GM18870 (cell line): ENCODE results near the gene USP53.
A peak's percentile ranks its signal among the peaks of the same experiment; 100 is the strongest.
"Not testable (repeated sequence)": the region's sequence is repeated elsewhere in the genome, so short reads cannot be mapped to it uniquely, and the experiment has no call there.

Experiments used
- ATAC-seq: cut with Tn5 transposase; IDR thresholded peaks from one replicate; pipeline ENCODE4 v1.9.1; 2021; ENCODE audit warnings: moderate library complexity; ENCODE audit not compliant: unreplicated experiment

Gene USP53

DNA sequence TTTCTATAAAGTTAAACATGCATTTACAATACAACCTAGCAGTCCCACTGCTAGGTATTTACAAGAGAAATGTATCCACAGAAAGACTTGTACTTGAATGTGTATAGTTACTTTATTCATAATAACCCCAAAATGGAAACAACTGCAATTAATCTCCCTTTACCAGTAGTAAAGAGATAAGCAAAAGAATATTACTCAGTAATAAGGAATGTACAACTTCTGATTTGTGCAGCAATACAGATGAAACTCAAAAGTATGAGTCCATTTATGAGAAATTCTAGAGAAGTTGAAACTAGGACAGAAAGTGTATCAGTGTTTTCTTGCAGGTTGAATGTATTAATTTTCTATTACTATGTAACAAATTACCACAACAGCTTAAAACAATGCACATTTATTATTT is 15.2 kb downstream of the USP53 start:
- no peak for ATAC-seq

DNA sequence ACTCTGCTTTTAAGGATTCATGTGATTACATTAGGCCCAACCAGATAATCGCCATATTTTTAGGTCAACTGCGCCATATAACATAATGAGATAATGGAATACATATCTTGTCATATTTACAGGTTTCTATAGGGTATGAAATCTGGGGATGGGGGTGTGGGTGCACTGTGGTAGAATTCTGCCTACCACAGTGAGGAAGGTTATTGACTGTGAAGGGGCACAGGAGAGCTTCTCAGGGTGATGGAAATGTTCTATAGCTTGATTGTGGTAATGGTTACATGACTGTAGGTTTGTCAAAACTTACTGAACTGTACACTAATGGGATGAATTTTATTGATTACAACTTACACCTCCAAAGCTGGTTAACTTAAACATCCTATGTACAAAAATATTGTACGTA is 15.9 kb downstream of the USP53 start:
- ATAC-seq = no peak

DNA sequence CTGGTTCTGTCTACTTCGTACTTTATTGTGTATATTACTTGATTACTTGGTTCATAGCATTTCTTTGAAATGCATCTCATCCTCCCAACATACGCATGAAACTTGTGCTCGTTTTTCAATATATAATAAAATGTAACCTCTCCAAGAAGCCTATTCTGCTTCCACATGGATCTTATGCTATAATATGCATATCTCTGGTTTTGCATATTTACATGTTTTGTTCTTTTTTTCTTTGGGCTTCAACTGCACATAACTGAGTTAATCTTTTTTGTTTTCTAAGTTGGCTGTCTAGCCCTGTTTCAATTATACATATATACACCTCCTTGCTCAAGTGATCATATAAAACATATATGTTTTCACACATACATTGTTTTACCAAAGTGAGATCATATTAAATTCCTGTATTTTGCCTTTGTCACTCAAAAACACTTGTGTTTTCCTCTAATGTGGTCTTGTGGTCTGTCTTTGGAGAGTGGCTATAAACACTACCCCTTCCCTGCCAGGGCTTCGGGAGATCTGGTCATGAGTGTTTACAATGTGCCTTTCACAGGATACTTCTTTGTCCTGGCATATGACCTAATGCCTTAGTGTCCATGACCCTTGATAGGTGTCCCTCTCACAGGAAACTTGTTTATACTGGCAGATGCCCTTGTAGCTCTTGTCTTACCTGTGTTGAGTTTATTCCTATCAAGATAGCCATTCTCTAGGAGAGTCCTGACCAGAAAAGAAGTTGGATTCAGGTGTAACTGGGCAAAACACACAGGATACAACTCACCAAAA is 17.6 kb downstream of the USP53 start:
- ATAC-seq = no peak

DNA sequence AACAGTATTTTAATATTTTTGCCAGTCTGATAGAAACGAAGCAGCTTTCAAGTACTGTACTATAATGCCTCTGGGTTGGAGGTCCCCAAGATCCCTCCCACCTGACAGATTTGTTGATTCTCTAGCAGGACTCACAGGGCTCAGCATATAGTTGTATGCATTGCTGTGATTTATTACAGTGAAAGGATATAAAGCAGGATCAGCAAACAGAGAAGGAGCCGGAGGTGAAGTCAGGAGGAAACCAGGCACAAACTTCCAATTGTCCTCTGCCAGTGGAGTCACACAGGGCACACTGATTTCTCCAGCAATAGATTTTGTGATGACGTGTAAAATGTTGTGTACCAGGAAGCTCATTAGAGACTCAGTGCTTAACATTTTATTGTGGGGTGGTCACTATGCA is 19.0 kb downstream of the USP53 start:
- no peak for ATAC-seq

DNA sequence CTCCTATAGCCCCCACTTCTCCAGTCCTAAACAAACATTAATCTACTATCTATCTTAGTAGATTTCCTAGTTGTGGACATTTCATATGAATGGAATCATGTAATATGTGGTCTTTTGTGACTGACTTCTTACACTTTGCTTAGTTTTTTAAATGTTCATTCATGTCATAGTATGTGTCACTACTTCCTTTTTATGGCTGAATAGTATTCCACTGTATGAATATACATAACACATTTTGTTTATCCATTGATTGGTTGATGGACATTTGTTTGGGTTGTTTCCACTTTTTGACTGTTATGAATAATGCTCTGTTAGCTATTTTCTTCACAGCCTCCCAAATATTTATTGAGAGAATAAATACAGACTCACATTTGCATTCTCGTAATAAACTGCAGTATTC is 19.8 kb downstream of the USP53 start:
- ATAC-seq = no peak

DNA sequence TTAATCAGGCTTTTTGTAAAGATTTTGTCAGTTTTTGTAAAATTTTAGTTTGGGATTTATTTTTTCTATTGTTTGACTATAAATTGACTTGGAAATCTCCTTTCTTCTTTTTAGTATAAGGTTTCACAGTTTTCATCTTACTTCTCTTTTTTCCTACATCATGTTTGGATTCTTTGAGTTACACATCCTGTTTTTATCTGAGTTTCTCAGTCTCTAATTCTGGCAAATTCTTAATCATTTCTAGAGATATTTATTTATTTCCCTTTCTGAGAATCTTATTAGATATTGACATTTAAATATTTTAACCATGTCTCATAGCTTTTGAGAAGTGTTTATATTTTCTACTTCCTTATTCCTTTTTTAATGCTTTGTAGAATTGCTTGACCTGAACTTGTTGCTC is 20.7 kb downstream of the USP53 start:
- no peak for ATAC-seq

DNA sequence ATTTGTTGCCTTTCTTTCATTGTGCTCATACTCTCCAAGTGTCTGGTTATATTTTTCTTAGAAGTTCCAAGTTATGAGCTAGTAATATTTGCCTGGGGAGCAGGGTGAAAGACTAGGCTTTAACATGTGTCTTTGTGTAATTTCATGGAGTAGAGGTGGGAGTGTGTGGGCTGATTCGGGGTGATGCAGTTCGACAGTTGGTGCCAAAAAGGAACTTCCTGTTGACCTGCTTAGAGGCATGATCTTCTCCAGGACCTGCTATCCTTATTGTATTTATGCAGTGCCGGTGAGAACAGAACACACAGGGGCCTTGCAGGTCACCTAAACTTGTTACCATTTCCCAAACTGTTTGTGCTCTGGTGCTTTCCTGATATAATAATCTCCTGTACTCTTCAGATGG is 21.2 kb downstream of the USP53 start:
- no peak for ATAC-seq

DNA sequence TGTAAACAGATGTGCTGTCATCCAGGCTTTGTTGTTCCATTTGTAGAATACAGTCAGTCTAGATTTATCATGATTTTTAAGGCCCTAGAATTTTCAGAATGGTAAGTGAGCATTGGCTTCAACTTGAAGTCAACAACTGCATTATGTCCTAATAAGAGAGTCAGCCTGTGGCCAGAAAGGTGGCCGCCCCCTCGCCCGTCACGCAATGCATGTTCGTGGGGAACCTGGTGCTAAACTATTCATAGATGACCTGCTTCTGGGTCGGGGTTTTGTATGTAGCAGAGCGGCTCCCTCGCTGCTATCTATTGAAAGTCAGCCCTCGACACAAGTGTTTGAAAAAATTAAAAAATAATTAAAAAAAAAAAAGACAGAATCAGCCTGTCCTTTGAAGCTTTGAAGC is 24.7 kb downstream of the USP53 start:
- no peak for ATAC-seq

DNA sequence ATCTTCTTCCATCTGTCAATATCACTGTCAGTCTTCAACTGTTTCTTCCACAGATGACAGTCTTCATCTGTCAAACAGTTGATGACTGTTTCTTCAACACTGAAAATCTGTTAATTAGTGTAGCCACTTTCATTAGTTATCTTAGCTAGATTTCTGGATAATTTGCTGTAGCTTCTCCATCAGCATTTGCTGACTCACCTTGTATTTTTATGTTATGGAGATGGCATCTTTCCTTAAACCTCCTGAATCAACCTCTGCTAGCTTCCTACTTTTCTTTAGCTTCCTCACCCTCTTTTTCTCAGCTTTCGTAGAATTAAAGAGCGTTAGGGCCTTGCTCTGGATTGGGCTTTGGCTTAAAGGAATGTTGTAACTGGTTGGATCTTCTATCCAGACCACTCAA is 25.1 kb downstream of the USP53 start:
- no peak for ATAC-seq

DNA sequence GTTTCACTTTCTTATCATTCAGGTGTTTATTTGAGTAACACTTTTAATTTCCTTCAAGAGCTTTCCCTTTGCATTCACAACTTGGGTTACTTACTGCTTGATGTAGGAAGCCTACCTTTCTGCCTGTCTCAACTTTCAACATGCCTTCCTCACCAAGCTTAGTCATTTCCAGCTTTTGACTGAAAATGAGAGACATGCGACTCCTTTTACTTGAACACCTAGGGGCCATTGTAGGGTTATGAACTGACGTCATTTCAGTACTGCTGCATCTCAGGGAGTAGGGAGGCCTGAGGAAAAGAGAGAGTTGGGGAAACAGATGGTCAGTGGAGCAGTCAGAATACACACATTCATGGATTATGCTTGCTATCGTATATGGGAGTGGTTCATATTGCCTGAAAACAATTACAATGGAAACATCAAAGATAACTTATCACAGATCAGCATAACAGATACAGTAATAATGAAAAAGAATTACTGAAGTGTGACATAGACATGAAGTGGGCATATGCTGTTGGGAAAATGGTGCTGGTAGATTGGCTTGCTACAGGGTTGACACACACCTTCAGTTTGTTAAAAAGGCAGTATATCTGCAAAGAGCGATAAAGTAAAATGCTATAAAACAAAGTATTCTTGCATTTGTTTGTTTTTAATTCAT is 25.7 kb downstream of the USP53 start:
- ATAC-seq = peak; percentile 99

DNA sequence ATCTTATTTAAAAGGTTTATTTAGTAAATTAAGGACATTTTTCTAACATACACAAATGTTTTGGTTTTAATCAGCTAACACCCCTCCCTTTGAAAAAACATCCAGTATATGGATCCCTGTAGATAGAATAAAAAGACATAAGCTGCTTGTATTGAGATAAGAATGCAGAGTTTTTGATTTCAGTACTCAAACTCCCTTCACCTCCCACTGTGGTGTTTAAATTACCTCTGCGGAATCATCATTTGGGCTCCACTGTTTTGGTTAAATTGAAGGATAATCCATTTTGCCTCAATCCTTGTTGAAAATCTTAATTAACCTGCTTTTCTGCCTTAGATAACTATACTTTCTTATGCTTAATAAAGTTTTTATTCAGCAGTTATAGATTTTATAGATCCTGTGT is 27.6 kb downstream of the USP53 start:
- no peak for ATAC-seq

DNA sequence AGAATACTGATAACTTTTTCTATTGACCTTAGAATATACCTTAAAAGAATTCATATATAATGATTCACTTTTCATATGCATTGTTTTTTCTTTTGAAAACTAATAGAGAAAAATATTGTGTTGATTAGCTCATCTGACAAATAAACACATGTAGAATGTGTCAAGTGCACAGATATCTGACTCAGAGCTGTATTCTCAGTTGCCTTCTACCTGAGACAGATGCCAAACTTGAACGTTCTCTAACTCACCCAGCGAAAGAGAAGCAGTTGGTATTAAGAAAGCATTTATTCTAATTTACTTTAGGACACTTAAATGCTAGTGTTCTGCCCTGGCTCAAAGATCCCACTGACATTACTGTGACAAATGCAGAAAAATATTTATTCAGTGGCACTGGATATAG is 28.1 kb downstream of the USP53 start:
- no peak for ATAC-seq

DNA sequence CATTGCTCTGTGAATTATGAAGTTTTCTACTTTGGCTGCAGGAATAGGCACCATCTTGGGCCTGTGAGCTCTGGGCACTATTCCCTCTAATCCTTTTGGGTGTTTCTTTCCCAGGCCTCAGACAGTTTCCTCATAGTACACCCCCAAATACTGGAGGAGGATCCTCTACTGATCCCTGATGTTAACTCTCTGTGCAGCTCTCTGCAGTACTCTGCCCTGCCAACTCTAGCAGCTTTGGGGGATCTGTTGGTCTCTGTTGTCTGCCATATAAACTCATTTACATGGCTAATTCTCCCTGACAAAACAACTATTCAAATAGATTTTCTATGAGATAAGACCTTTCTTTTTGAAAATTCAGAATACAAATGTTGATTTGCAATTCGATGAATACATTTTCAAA is 29.9 kb downstream of the USP53 start:
- no peak for ATAC-seq

DNA sequence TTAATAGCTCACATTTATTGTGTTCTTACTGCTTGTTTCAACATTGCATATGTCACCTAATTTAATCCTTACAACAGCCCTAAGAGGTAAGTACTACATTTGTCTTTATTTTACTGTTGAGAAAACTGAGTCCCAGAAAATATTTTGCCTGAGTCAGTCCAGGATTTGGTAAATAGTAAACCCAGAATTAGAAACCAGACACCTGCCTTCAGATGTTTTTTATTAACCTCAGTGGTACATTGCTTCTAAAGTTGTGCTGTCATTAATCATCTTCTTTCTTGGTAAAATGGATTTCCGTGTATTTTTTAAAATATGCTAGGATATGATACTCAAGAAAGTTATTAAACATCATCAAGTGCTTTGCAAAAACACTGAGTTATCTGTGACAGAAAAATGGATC is 31.4 kb downstream of the USP53 start:
- ATAC-seq = no peak

DNA sequence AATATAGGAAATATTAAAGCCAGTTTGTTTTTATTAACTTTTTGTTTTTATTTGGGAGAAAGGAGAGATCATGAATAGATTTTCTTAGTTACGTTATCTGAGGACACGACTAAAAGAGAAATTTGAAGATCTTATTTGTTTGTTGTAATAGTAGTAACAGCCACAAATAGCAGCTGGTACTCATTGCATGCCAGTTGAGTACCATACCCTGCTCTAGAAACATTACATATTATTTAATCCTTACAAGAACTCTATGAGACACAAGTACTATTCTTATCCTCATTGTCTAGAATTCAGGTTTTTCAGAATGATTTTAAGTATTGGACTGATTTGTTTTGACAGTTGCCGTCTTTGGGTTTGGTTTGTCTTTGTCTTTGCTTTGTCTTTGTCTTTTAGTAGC is 31.8 kb downstream of the USP53 start:
- ATAC-seq = no peak

DNA sequence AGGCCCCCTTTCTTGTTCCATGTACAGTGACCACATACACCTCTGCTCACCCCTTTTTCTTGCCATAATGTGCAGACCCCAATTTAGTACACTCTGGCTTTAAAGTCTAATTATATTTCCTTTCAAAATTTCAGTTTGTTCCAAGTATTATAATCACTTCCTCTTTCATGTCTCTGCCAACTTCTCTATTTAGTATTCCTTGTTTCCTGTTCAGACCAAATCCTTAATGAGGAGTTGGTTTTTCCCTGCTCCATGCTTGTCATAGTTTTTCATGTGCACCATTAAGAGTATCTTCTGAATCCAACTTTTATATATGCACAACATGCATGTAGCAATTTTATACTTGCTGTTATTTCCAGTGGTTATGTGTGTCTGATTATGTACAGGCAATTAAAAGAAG is 32.3 kb downstream of the USP53 start:
- no peak for ATAC-seq

DNA sequence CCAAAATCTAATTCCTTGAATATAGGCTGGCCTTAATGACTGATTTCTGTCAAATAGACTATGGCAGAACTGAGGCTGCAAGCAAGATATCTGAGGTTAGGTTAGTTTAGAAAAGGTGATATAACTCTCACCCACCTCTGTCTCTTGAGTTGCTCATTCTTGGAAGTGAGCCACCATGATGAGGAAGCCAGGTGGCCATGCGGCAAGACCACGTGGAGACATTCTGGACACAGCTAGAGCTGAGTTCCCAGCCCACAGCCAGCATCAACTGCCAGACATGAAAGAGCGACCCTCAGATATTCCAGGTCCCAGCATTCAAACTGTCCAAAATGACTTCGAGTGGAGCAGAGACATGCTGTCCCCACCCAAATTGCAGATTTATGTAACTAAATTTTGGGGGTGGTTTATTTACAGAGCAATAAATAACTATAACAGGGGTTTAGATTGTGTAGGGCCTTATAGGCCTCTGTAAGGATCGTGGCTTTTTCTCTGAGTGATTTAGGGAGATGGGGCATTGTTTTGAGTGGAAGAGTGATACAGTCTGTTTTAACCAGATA is 33.7 kb downstream of the USP53 start:
- ATAC-seq = no peak

DNA sequence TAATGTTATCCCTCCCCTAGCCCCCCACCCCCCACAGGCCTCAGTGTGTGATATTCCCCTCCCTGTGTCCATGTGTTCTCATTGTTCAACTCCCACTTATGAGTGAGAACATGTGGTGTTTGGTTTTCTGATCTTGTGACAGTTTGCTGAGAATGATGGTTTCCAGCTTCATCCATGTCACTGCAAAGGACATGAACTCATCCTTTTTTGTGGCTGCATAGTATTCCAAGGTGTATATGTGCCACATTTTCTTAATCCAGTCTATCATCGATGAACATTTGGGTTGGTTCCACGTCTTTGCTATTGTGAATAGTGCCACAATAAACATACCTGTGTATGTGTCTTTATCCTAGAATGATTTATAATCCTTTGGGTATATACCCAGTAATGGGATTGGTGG is 38.5 kb downstream of the USP53 start:
- not testable (repeated sequence) for ATAC-seq

DNA sequence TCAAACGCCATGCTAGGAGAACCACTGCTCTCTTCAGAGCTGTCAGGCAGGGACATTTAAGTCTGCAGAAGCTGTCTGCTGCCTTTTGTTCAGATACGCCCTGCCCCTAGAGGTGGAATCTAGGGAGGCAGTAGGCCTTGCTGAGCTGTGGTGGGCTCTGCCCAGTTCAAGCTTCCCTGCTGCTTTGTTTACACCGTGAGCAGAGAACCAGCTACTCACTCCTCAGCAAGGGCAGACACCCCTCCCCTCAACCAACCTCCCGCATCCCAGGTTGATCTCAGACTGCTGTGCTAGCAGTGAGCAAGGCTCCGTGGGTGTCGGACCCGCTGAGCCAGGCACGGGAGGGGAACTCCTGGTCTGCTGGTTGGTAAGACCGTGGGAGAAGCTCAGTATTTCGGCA is 42.7 kb downstream of the USP53 start:
- ATAC-seq = not testable (repeated sequence)

DNA sequence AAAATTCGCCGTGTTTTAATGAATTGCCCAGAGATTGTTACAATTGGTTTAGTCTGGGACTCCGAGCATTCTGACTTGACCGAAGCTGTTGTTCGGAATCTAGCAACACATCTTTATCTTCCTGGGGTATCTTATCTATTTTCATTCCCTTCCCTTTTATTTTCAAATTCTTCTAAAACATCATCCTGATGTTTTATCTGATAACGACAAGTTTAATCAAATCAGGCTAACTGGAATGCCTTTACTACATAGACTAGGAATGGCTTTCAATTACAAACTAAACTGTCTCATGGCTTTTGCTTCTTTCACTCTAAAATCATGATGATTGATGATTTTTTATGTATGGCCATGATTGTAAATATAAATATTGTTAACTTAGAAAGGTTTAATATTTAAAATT is 48.0 kb downstream of the USP53 start:
- no peak for ATAC-seq

DNA sequence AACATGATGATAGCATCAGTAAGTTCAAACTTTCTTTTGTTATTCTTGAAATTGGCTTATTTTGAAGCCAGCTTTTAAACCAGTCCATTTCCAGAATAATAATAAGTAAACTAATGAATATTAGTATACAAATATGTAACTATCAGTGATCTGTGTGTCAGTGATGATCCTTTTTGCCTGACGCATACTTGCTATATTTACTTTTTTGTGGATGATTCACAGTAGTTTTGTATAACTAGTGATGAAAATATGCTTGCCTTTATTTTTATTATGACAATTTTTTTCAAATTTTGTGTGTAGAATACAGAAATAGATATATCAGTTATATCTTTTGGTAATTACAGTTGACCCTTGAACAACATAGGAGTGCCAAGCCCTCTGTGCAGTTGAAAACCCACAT is 49.5 kb downstream of the USP53 start:
- ATAC-seq = no peak

DNA sequence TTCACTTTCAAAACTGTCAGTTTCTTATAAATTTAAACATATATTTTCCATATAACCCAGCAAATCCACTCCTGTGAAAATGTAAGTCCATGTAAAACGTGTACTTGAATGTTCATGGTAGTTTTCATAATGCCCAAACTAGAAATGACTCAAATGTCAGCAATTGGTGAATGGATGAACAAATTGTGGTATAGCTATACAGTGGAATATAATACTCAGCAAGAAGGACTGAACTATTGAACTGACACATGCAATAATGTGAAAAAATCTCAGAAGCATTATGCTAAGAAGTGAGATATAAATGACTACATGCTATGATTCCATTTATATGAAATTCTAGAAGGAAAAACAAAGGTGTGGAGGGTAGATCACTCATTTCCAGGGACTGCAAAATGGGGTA is 52.2 kb downstream of the USP53 start:
- no peak for ATAC-seq

DNA sequence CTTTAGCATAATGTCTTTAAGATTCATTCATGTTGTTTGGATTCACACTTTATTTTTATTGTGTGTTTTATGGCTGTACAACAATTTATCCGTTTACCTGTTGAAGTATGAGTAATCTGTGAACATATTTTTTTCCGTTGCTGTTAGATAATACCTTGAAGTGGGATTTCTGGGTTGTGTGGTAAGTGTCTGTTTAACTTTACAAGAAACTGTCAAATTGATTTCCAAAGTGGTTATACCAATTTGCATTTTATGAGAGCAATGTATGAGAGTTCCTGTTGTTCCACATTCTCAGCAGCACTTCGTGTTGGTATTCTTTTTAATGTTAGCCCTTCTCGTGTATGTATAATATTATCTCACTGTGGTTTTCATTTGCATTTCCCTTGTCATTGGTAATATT is 53.6 kb downstream of the USP53 start:
- no peak for ATAC-seq
